CD4-positive, alpha-beta T cell treated with Interferon gamma for 1 hour (primary cell): ENCODE measurements around the gene FAM149B1.

Experiments used
- DNase-seq: peaks from one replicate; pipeline ENCODE4 v3.0.0-alpha.2; 2020

FAM149B1 gene

GRCh38 chr10:73174148-73174925 lies 6.4 kb downstream of the FAM149B1 start:
- no peak for DNase-seq

GRCh38 chr10:73182568-73182967 lies 14.6 kb downstream of the FAM149B1 start:
- no peak for DNase-seq

DNA sequence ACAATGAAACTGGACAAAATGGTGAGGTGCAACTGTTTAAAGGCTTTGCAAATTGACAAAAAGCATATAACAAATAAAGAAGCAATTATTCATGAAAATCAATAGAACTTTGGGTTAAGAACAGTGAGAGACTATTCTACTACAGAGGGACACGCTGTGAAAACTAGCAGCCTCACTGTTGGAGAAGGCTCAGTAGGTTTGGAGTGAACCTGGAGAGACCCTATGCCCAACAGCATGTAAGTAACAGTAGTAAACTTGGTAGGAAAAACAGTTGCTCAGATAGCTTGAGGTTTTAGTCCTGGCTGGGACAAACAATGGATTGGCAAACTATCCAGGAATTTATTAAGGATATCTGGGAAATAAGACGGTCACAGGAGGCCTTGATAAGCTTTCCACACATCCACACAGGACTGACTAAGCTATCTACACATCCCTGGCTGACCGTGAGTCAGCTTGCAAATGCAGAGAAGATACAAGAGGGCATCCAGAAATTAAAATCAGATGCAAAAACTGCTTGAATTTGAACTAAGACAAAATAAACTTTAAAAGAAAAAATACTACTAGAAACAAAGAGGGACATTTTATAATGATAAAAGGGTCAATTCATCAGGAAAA lies 15.9 kb downstream of the FAM149B1 start:
- no peak for DNase-seq

GRCh38 chr10:73186266-73186665 lies 18.3 kb downstream of the FAM149B1 start:
- no peak for DNase-seq

DNA sequence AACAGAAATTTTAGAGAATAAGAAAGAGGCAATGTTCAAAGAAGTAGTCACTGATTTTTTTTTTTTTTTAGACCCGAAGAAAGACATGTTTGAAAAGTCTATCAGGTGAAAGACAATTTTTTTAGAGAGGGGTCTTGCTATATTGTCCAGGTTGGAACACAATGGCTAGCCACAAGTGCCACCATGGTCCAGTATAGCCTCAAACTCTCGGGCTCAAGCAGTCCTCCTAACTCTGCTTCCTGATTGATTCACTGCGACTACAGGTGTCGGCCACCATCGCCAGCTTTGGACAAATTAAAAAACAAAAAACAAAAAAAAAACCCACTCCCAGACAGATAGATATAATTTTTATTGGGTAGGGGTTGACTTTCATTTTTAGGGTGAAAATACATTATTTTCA lies 22.3 kb downstream of the FAM149B1 start:
- no peak for DNase-seq

DNA sequence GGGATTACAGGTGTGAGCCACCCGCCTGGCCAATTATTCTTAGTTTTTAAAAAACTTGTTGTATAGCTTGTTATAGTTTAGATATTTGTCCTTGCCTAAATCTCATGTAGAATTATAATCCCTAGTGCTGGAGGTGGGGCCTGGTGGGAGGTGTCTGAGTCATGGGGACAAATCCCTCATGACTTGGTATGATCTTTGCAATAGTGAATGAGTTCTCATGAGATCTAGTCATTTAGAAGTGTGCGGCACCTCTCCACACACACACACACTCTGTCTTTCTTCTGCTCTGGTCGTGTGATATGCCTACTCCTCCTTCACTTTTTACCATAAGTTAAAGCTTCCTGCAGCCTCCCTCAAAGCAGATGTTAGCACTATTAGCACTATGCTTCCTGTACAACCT lies 37.2 kb downstream of the FAM149B1 start:
- no peak for DNase-seq

- DNase-seq: no peak
Observed at GRCh38 chr10:73205890-73206289, 38.0 kb downstream of the FAM149B1 start.

- no peak for DNase-seq
Observed at GRCh38 chr10:73206385-73206784, 38.5 kb downstream of the FAM149B1 start.

GRCh38 chr10:73207883-73208282 lies 40.0 kb downstream of the FAM149B1 start:
- DNase-seq: no peak

DNA sequence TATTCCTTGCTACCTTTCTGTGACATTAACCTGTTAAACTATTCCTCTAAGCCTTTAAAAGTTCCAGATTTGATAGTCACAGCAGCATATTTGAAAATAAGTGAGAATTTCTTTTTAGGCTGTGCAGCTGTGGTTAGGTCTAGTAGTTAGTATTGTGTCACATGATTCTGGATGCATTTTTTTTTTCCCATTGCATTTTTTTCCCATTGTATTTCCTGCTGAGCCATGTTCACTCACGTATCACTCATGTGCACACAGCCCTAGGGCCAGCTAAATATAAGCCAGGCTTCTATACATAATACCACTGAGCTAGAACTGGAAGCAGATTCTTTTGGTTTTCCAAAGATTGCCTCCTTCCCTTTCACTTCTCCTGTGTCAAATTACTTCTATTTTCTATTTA lies 41.8 kb downstream of the FAM149B1 start:
- DNase-seq: no peak

GRCh38 chr10:73210395-73211105 lies 42.6 kb downstream of the FAM149B1 start:
- DNase-seq: no peak

GRCh38 chr10:73211106-73211811 lies 43.3 kb downstream of the FAM149B1 start:
- no peak for DNase-seq

- DNase-seq: no peak
Observed at GRCh38 chr10:73215749-73216148, 47.8 kb downstream of the FAM149B1 start.

DNA sequence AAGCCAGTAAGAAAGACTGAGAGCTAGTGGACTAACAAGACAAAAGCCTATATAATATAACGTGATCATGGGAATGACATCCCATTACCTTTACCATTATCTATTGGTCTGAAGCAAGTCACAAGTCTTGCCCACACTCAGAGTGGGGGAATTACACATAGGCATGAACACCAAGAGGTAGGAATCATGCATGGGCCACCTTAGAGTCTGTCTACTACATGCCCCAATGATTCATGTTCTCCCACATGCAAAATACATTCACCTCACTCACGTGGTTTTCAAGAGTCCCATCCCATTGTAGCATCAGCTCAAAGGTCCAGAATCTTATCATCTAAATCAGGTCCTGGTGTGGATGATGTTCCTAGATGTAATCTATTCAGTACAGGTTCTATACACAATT lies 49.7 kb downstream of the FAM149B1 start:
- no peak for DNase-seq

GRCh38 chr10:73218431-73219191 lies 50.7 kb downstream of the FAM149B1 start:
- no peak for DNase-seq

- no peak for DNase-seq
Observed at GRCh38 chr10:73219384-73219783, 51.5 kb downstream of the FAM149B1 start.

DNA sequence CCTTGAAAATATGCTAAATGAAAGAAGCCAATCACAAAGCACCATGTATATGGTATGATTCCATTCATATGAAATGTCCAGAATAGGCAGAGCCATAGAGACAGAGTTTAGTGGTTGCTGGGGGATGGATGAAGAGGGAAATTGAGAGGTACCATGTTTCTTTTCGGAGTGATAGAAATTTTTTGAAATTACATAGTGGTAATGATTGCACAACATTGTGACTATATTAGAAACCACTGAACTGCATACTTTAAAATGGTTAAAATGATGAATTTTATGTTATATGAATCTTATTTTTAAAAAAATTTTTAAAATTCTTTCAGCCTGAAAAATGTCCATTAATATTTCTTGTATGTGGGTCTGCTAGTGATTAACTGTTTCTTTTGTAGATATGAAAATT lies 53.1 kb downstream of the FAM149B1 start:
- no peak for DNase-seq

GRCh38 chr10:73225518-73225917 lies 57.6 kb downstream of the FAM149B1 start:
- DNase-seq: no peak

GRCh38 chr10:73226663-73227062 lies 58.7 kb downstream of the FAM149B1 start:
- no peak for DNase-seq

DNA sequence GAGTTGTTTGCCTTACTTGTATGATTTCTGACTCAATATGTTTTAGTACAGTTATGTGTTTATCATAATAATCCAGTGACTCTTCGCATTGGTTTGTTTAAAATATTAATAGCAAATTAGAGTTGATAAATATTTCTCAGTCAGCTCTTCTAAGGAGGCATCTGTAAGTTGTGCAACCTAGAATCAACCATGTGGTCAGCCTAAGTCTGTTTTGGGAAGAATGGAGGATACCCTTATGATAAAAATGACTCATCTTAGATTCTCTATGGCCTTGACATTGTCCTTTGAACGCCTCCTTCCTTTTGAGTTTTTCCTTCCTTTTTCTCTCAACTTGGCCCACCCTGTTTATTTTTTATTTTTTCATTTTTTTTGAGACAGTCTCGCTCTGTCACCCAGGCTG lies 60.3 kb downstream of the FAM149B1 start:
- DNase-seq: no peak

DNA sequence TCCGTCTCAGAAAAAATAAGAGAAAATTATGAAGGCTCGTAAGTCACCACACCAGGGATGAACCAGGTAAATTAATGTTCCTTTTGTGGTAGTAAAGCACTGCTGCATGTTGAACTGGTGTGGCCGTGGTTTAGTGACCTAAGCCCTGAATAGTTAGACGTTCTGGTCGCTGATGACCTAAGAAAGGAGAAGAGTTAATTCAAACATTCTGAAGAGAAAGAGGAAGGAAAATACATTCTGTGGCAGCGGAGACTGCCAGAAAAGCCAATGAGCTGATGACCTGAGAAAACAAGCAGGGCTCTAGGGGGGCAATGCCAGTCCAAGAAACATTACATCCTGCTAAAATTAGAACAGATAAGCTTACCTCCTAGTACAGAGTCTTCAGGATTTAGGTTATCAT lies 61.6 kb downstream of the FAM149B1 start:
- no peak for DNase-seq

DNA sequence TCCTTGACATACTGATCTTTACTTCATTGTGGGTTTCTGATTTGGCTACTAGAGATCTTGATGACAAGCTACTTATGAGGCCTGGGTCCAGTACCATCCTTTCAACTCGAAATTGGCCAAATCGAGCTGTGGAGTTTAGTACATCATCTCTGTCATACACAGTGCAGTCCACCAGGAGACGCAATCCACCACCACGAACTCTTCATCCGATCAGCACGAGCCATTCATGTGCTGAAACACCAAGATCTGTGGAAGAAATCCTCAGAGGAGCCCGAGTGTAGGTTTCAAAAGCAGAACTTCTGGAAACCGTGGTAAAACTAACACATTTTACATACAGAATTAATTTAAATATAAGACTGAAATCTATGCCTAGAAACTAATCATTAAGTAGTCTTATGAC lies 65.0 kb downstream of the FAM149B1 start:
- no peak for DNase-seq

DNA sequence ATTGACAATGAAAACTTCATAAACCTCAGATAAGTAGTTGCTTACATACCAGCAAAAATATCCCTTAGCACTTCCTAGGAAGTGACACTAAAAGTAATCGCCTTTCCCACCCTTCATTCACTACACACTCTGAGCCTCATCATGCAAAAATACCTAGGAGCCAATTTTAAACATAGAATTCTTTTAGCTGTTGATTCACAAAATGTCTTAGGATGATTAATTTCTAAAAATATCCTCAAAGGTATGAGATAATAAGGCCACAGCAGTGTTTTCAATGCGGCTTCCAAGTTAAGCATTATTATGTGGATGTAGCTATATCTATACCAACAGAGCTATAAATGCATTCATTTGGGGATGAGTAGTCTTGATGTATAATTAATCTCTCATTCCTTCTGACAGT lies 66.0 kb downstream of the FAM149B1 start:
- DNase-seq: no peak
